Ramos (cell line): ENCODE measurements around the gene NR1H2.
"Not testable (repeated sequence)": the region's sequence is repeated elsewhere in the genome, so short reads cannot be mapped to it uniquely, and the experiment has no call there.

Source experiments
- in situ Hi-C: fragments of 300-500 bp; cut with MboI; formaldehyde crosslinking; loops from one replicate; pipeline ENCODE4 v1.14.3; 2022; ENCODE audit warnings: low sequenced_read_pairs; ENCODE audit not compliant: unreplicated experiment

The NR1H2 gene

GRCh38 chr19:50376166-50377050 is at the start of gene NR1H2:
Gene NR1H2 (plus strand): TSS chr19:50376457. CDS start chr19:50377606, 1,149 bp downstream.
- in situ Hi-C loops = no loop called here

GRCh38 chr19:50327013-50327412 is 49.2 kb upstream of the NR1H2 start:
- in situ Hi-C loops = no loop called here

GRCh38 chr19:50327461-50328223 is 48.6 kb upstream of the NR1H2 start:
- in situ Hi-C loops = no loop called here

GRCh38 chr19:50328224-50328872 is 47.9 kb upstream of the NR1H2 start:
- in situ Hi-C loops = no loop called here

- in situ Hi-C loops = no loop called here
These were observed 47.4 kb upstream of the NR1H2 start for GRCh38 chr19:50328873-50329145.

GRCh38 chr19:50329146-50329925 is 46.9 kb upstream of the NR1H2 start, which contains the start of gene KCNC3:
Gene KCNC3 (minus strand): TSS chr19:50329377. CDS start chr19:50329082, 295 bp downstream.
- in situ Hi-C loops = no loop called here

- in situ Hi-C loops = not testable (repeated sequence)
These were observed 46.3 kb upstream of the NR1H2 start for GRCh38 chr19:50329926-50330294.

- in situ Hi-C loops = no loop called here
These were observed 45.7 kb upstream of the NR1H2 start for GRCh38 chr19:50330365-50331078.

- in situ Hi-C loops = no loop called here
These were observed 44.9 kb upstream of the NR1H2 start for GRCh38 chr19:50331221-50331993.

- in situ Hi-C loops = no loop called here
These were observed 44.3 kb upstream of the NR1H2 start for GRCh38 chr19:50331994-50332243.

GRCh38 chr19:50332244-50333038 is 43.8 kb upstream of the NR1H2 start:
- in situ Hi-C loops = no loop called here

GRCh38 chr19:50333235-50333736 is 43.0 kb upstream of the NR1H2 start:
- in situ Hi-C loops = no loop called here

GRCh38 chr19:50333737-50334617 is 42.3 kb upstream of the NR1H2 start:
- in situ Hi-C loops = no loop called here

- in situ Hi-C loops = no loop called here
These were observed 41.4 kb upstream of the NR1H2 start for GRCh38 chr19:50334741-50335421.

GRCh38 chr19:50337031-50337430 is 39.2 kb upstream of the NR1H2 start:
- in situ Hi-C loops = not testable (repeated sequence)

GRCh38 chr19:50340331-50340730 is 35.9 kb upstream of the NR1H2 start:
- in situ Hi-C loops = no loop called here

- in situ Hi-C loops = no loop called here
These were observed 35.1 kb upstream of the NR1H2 start for GRCh38 chr19:50341091-50341564.
